ENCODE results near the gene LPIN1. TPM values are rescaled to one million over a fixed set of nuclear protein-coding genes. Genes with fewer than 3 reads are reported as not detected.
"Not testable (repeated sequence)": the region's sequence is repeated elsewhere in the genome, so short reads cannot be mapped to it uniquely, and the experiment has no call there.

LPIN1 gene
- total RNA-seq, 2 experiments from 2014 or later: 96.4 to 102 TPM

GRCh38 chr2:11718606-11719005, 27.8 kb upstream of the LPIN1 start:
- H3K27ac Mint-ChIP-seq: no peak overlapping the region
- H3K4me1 Mint-ChIP-seq (ENCODE audit: low read depth): peaks cover 7% of the 10 kb centered on the region
- no peaks in the 10 kb centered on the region for H3K36me3 Mint-ChIP-seq (ENCODE audit: low read depth)
- H3K9me3 Mint-ChIP-seq: no peaks in the 10 kb centered on the region
- DNase-seq: no peak
- intact Hi-C loops (cut with micrococcal nuclease): no loop called here
- CTCF ChIA-PET: interaction anchor here (0.6 to 2.9 kb wide), 6 partner anchors 8 to 681 kb away, joined by 3 to 10 read pairs (median 4); no protein-coding TSS in a partner anchor
- no peak overlapping the region for H3K4me3 Mint-ChIP-seq
- peaks cover 3% of the 10 kb centered on the region for H3K27me3 Mint-ChIP-seq (ENCODE audit: low read depth)

- DNase-seq: no peak
- Mint-ChIP-seq H3K36me3 (ENCODE audit: low read depth) (no peaks in the 10 kb centered on the region), H3K9me3 (no peaks in the 10 kb centered on the region), H3K4me1 (ENCODE audit: low read depth) (peaks cover 7% of the 10 kb centered on the region), H3K27ac (no peak overlapping the region), H3K4me3 (peak overlapping the region; percentile 2), H3K27me3 (ENCODE audit: low read depth) (peaks cover 3% of the 10 kb centered on the region)
- CTCF ChIA-PET: interaction anchor here (0.6 to 2.9 kb wide), 7 partner anchors 9 to 733 kb away, joined by 3 to 10 read pairs (median 3); no protein-coding TSS in a partner anchor
- intact Hi-C loops (cut with micrococcal nuclease): no loop called here
Observed at GRCh38 chr2:11719230-11719977, 27.0 kb upstream of the LPIN1 start.

- no peaks in the 10 kb centered on the region for H3K36me3 Mint-ChIP-seq (ENCODE audit: low read depth)
- H3K27ac Mint-ChIP-seq: no peak overlapping the region
- CTCF ChIA-PET: interaction anchor here (2.0 kb wide), 1 partner anchor 28 kb away, joined by 9 read pairs; no protein-coding TSS in a partner anchor
- intact Hi-C loops (cut with micrococcal nuclease): no loop called here
- H3K4me3 Mint-ChIP-seq: no peak overlapping the region
- no peak for DNase-seq
- H3K9me3 Mint-ChIP-seq: no peaks in the 10 kb centered on the region
- H3K27me3 Mint-ChIP-seq (ENCODE audit: low read depth): peaks cover 3% of the 10 kb centered on the region
- peaks cover 7% of the 10 kb centered on the region for H3K4me1 Mint-ChIP-seq (ENCODE audit: low read depth)
Observed at GRCh38 chr2:11720752-11721151, 25.7 kb upstream of the LPIN1 start.

GRCh38 chr2:11722292-11723060, 24.0 kb upstream of the LPIN1 start:
- peaks cover 7% of the 10 kb centered on the region for H3K4me1 Mint-ChIP-seq (ENCODE audit: low read depth)
- peaks cover 3% of the 10 kb centered on the region for H3K27me3 Mint-ChIP-seq (ENCODE audit: low read depth)
- CTCF ChIA-PET: interaction anchor here (0.9 to 1.9 kb wide), 3 partner anchors 25 to 57 kb away, joined by 3 to 7 read pairs (median 5); no protein-coding TSS in a partner anchor
- H3K36me3 Mint-ChIP-seq (ENCODE audit: low read depth): no peaks in the 10 kb centered on the region
- no peak overlapping the region for H3K27ac Mint-ChIP-seq
- no peak for DNase-seq
- H3K9me3 Mint-ChIP-seq: no peaks in the 10 kb centered on the region
- intact Hi-C loops (cut with micrococcal nuclease): no loop called here
- no peak overlapping the region for H3K4me3 Mint-ChIP-seq

GRCh38 chr2:11723061-11723371, 23.4 kb upstream of the LPIN1 start:
- CTCF ChIA-PET: interaction anchor here (1.9 kb wide), 1 partner anchor 30 kb away, joined by 7 read pairs; no protein-coding TSS in a partner anchor
- intact Hi-C loops (cut with micrococcal nuclease): no loop called here
- Mint-ChIP-seq H3K4me1 (ENCODE audit: low read depth) (peaks cover 7% of the 10 kb centered on the region), H3K27ac (no peak overlapping the region), H3K27me3 (ENCODE audit: low read depth) (no peaks in the 10 kb centered on the region), H3K9me3 (no peaks in the 10 kb centered on the region), H3K36me3 (ENCODE audit: low read depth) (no peaks in the 10 kb centered on the region), H3K4me3 (no peak overlapping the region)
- no peak for DNase-seq

GRCh38 chr2:11724151-11724550, 22.3 kb upstream of the LPIN1 start:
- no peaks in the 10 kb centered on the region for H3K9me3 Mint-ChIP-seq
- H3K4me3 Mint-ChIP-seq: no peak overlapping the region
- intact Hi-C loops (cut with micrococcal nuclease): no loop called here
- CTCF ChIA-PET: no interaction called here
- no peaks in the 10 kb centered on the region for H3K27me3 Mint-ChIP-seq (ENCODE audit: low read depth)
- peaks cover 6% of the 10 kb centered on the region for H3K4me1 Mint-ChIP-seq (ENCODE audit: low read depth)
- H3K36me3 Mint-ChIP-seq (ENCODE audit: low read depth): no peaks in the 10 kb centered on the region
- H3K27ac Mint-ChIP-seq: no peak overlapping the region
- DNase-seq: no peak

- no peak overlapping the region for H3K27ac Mint-ChIP-seq
Observed at GRCh38 chr2:11726384-11726783, 20.0 kb upstream of the LPIN1 start.

GRCh38 chr2:11729362-11730212, 16.8 kb upstream of the LPIN1 start:
- intact Hi-C loops (cut with micrococcal nuclease): no loop called here
- H3K9me3 Mint-ChIP-seq: no peaks in the 10 kb centered on the region
- no peak overlapping the region for H3K4me3 Mint-ChIP-seq
- peaks cover 7% of the 10 kb centered on the region for H3K4me1 Mint-ChIP-seq (ENCODE audit: low read depth)
- H3K27me3 Mint-ChIP-seq (ENCODE audit: low read depth): peaks cover 6% of the 10 kb centered on the region
- no peaks in the 10 kb centered on the region for H3K36me3 Mint-ChIP-seq (ENCODE audit: low read depth)
- no peak for DNase-seq
- CTCF ChIA-PET: interaction anchor here (1.6 kb wide), 1 partner anchor 42 kb away, joined by 3 read pairs; no protein-coding TSS in a partner anchor
- no peak overlapping the region for H3K27ac Mint-ChIP-seq

More at GRCh38 chr2:11726384-11726783, 20.0 kb upstream of the LPIN1 start:
- Mint-ChIP-seq H3K27me3 (ENCODE audit: low read depth) (no peaks in the 10 kb centered on the region), H3K4me1 (ENCODE audit: low read depth) (peaks cover 7% of the 10 kb centered on the region), H3K9me3 (no peaks in the 10 kb centered on the region), H3K36me3 (ENCODE audit: low read depth) (no peaks in the 10 kb centered on the region), H3K4me3 (no peak overlapping the region)
- intact Hi-C loops (cut with micrococcal nuclease): no loop called here
- no peak for DNase-seq
- CTCF ChIA-PET: interaction anchor here (2.6 kb wide), 1 partner anchor 33 kb away, joined by 7 read pairs; no protein-coding TSS in a partner anchor

GRCh38 chr2:11731214-11731984, 15.0 kb upstream of the LPIN1 start:
- H3K4me1 Mint-ChIP-seq (ENCODE audit: low read depth); CTCF ChIA-PET; H3K4me3 Mint-ChIP-seq; H3K27me3 Mint-ChIP-seq (ENCODE audit: low read depth); intact Hi-C loops (cut with micrococcal nuclease); H3K36me3 Mint-ChIP-seq (ENCODE audit: low read depth); H3K27ac Mint-ChIP-seq; DNase-seq; H3K9me3 Mint-ChIP-seq: not testable (repeated sequence)

GRCh38 chr2:11732587-11732986, 13.8 kb upstream of the LPIN1 start:
- Mint-ChIP-seq H3K36me3 (ENCODE audit: low read depth) (no peaks in the 10 kb centered on the region), H3K27me3 (ENCODE audit: low read depth) (peaks cover 6% of the 10 kb centered on the region), H3K4me3 (no peak overlapping the region), H3K27ac (no peak overlapping the region), H3K4me1 (ENCODE audit: low read depth) (peaks cover 7% of the 10 kb centered on the region), H3K9me3 (no peaks in the 10 kb centered on the region)
- DNase-seq: no peak
- intact Hi-C loops (cut with micrococcal nuclease): no loop called here
- CTCF ChIA-PET: no interaction called here

GRCh38 chr2:11737852-11738251, 8.6 kb upstream of the LPIN1 start:
- intact Hi-C loops (cut with micrococcal nuclease): loop anchor here (1.0 kb wide), 1 partner anchor 41 kb away; no protein-coding TSS in a partner anchor
- H3K27me3 Mint-ChIP-seq (ENCODE audit: low read depth); H3K4me1 Mint-ChIP-seq (ENCODE audit: low read depth); H3K9me3 Mint-ChIP-seq; H3K36me3 Mint-ChIP-seq (ENCODE audit: low read depth); H3K4me3 Mint-ChIP-seq; DNase-seq: not testable (repeated sequence)
- CTCF ChIA-PET: interaction anchor here (1.1 to 12.2 kb wide), 3 partner anchors 25 to 55 kb away, joined by 3 to 169 read pairs (median 3); no protein-coding TSS in a partner anchor
- peak overlapping the region; percentile 46 for H3K27ac Mint-ChIP-seq
